Measurements from ENCODE around the gene CD19.

DNA sequence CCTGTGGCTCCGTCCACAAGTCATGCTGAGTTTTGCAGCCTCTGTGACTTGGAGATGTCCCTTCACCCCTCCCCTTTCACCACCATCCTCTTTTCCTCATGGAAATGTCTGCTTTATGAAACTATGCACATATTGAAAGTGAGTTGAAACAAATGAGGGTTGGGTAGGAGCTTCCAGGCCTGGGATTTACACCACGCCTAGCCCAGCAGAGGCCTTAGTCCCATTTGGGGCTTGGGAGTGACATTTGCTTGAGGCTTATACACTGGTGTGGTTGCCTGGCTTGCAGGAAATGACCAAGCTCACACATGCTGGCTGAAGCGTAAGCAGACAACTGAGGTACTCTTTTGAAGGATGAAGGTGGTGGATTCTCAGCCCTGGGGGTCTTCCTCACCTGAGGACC, 32.3 kb downstream of the CD19 start:
- TF ChIP-seq POLR2A (IDR thresholded peaks at IDR 0.05) (no peak), POLR2AphosphoS5 (IDR thresholded peaks at IDR 0.05) (no peak)
- TF ChIP-seq, protein P1, sequence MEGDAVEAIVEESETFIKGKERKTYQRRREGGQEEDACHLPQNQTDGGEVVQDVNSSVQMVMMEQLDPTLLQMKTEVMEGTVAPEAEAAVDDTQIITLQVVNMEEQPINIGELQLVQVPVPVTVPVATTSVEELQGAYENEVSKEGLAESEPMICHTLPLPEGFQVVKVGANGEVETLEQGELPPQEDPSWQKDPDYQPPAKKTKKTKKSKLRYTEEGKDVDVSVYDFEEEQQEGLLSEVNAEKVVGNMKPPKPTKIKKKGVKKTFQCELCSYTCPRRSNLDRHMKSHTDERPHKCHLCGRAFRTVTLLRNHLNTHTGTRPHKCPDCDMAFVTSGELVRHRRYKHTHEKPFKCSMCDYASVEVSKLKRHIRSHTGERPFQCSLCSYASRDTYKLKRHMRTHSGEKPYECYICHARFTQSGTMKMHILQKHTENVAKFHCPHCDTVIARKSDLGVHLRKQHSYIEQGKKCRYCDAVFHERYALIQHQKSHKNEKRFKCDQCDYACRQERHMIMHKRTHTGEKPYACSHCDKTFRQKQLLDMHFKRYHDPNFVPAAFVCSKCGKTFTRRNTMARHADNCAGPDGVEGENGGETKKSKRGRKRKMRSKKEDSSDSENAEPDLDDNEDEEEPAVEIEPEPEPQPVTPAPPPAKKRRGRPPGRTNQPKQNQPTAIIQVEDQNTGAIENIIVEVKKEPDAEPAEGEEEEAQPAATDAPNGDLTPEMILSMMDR (IDR thresholded peaks at IDR 0.05) = no peak
